GM18520 (cell line): ENCODE measurements around the gene DIS3L2.
"Not testable (repeated sequence)": the region's sequence is repeated elsewhere in the genome, so short reads cannot be mapped to it uniquely, and the experiment has no call there.

Experiments
- ATAC-seq: cut with Tn5 transposase; IDR thresholded peaks from one replicate; pipeline ENCODE4 v1.9.1; 2021; ENCODE audit not compliant: unreplicated experiment

DIS3L2 gene

GRCh38 chr2:232008907-232009638 lies 47.6 kb downstream of the DIS3L2 start:
- ATAC-seq = no peak

GRCh38 chr2:232009639-232010274 lies 48.2 kb downstream of the DIS3L2 start:
- ATAC-seq = no peak

GRCh38 chr2:232013701-232014353 lies 52.3 kb downstream of the DIS3L2 start:
- no peak for ATAC-seq

GRCh38 chr2:232014681-232015080 lies 53.2 kb downstream of the DIS3L2 start:
- no peak for ATAC-seq

- no peak for ATAC-seq
Observed at GRCh38 chr2:232018181-232018580, 56.7 kb downstream of the DIS3L2 start.

GRCh38 chr2:232022718-232023117 lies 61.2 kb downstream of the DIS3L2 start:
- no peak for ATAC-seq

GRCh38 chr2:232023426-232023825 lies 61.9 kb downstream of the DIS3L2 start:
- no peak for ATAC-seq

- ATAC-seq = no peak
Observed at GRCh38 chr2:232024457-232024856, 62.9 kb downstream of the DIS3L2 start.

- ATAC-seq = peak; percentile 86
Observed at GRCh38 chr2:232026910-232027309, 65.4 kb downstream of the DIS3L2 start.

- no peak for ATAC-seq
Observed at GRCh38 chr2:232027530-232027929, 66.0 kb downstream of the DIS3L2 start.

GRCh38 chr2:232028071-232028470 lies 66.6 kb downstream of the DIS3L2 start:
- no peak for ATAC-seq

GRCh38 chr2:232028631-232029030 lies 67.1 kb downstream of the DIS3L2 start:
- no peak for ATAC-seq

GRCh38 chr2:232029346-232029745 lies 67.8 kb downstream of the DIS3L2 start:
- ATAC-seq = no peak

GRCh38 chr2:232030229-232030628 lies 68.7 kb downstream of the DIS3L2 start:
- no peak for ATAC-seq

GRCh38 chr2:232035292-232035691 lies 73.8 kb downstream of the DIS3L2 start:
- not testable (repeated sequence) for ATAC-seq

- ATAC-seq = not testable (repeated sequence)
Observed at GRCh38 chr2:232036876-232037275, 75.4 kb downstream of the DIS3L2 start.

GRCh38 chr2:232038251-232038880 lies 76.9 kb downstream of the DIS3L2 start:
- ATAC-seq = no peak

- ATAC-seq = no peak
Observed at GRCh38 chr2:232038881-232039485, 77.5 kb downstream of the DIS3L2 start.

- no peak for ATAC-seq
Observed at GRCh38 chr2:232042911-232043574, 81.5 kb downstream of the DIS3L2 start.

- no peak for ATAC-seq
Observed at GRCh38 chr2:232043966-232044365, 82.5 kb downstream of the DIS3L2 start.

GRCh38 chr2:232049350-232049749 lies 87.8 kb downstream of the DIS3L2 start:
- no peak for ATAC-seq
